Large intestine (tissue), 3 donors: Measurements from ENCODE around the gene DPP10. TPM values are rescaled to one million over a fixed set of nuclear protein-coding genes. Genes with fewer than 3 reads are reported as not detected.

Experiments used
- DNase-seq, 2 donors: peaks; one replicate each; pipeline versions ENCODE4 v3.0.0 to v3.0.0-alpha.2; 2013
- H3K27ac ChIP-seq: one replicate; pipeline ENCODE4 v1.5.1; 2013; ENCODE audit warnings: low read length
- H3K27me3 ChIP-seq: 2 replicates; pipeline ENCODE4 v1.6.1; 2013; ENCODE audit warnings: low read length; ENCODE audit not compliant: control insufficient read depth, insufficient read depth
- H3K36me3 ChIP-seq: 2 replicates; pipeline ENCODE4 v1.6.1; 2013; ENCODE audit warnings: low read length; ENCODE audit not compliant: control insufficient read depth, insufficient read depth
- H3K4me1 ChIP-seq: one replicate; pipeline ENCODE4 v1.6.1; 2013; ENCODE audit warnings: low read length; ENCODE audit not compliant: control insufficient read depth, insufficient read depth
- H3K4me3 ChIP-seq: one replicate; pipeline ENCODE4 v1.5.1; 2013; ENCODE audit warnings: low read length
- H3K9me3 ChIP-seq: one replicate; pipeline ENCODE4 v1.6.1; 2013; ENCODE audit warnings: mild to moderate bottlenecking, low read depth, low read length, moderate library complexity; ENCODE audit not compliant: control insufficient read depth
- WGBS: methylation state at CpG from one replicate; pipeline ENCODE4 v1.1.5; 2013; ENCODE audit warnings: low lambda C conversion rate; ENCODE audit not compliant: insufficient coverage; 5-methylcytosine and 5-hydroxymethylcytosine counted together
- polyA plus RNA-seq: library from polyadenylated mRNA; unstranded; fragments of 120-200 nt; gene quantifications from one replicate; pipeline ENCODE4 v1.2.1, GENCODE V29; 2013

The DPP10 gene
- polyA plus RNA-seq, 1 donor, result 17.3 TPM

- Histone ChIP-seq H3K36me3 (no peaks in the 10 kb centered on the region), H3K9me3 (no peaks in the 10 kb centered on the region), H3K4me1 (no peaks in the 10 kb centered on the region), H3K4me3 (no peak overlapping the region), H3K27ac (no peak overlapping the region), H3K27me3 (no peaks in the 10 kb centered on the region)
- WGBS, result 83% methylated on average over 1 of the region's 2 CpGs
- no peak for DNase-seq
These were observed 199.8 kb downstream of the DPP10 start for GRCh38 chr2:114642166-114642770.

GRCh38 chr2:114642988-114643553 is 200.6 kb downstream of the DPP10 start:
- WGBS, result no CpG with 5 or more reads among the region's 2 CpGs
- Histone ChIP-seq H3K4me1 (no peaks in the 10 kb centered on the region), H3K27me3 (no peaks in the 10 kb centered on the region), H3K27ac (no peak overlapping the region), H3K4me3 (no peak overlapping the region), H3K9me3 (no peaks in the 10 kb centered on the region), H3K36me3 (no peaks in the 10 kb centered on the region)
- DNase-seq, result no peak

GRCh38 chr2:114651933-114652332 is 209.5 kb downstream of the DPP10 start:
- 100% methylated on average over 1 of the region's 4 CpGs for WGBS

GRCh38 chr2:114659880-114660279 is 217.4 kb downstream of the DPP10 start:
- no peak for DNase-seq
- 60% methylated on average over 1 of the region's 2 CpGs for WGBS
- peaks cover 7% of the 10 kb centered on the region for H3K9me3 ChIP-seq
- no peak overlapping the region for H3K4me3 ChIP-seq
- no peaks in the 10 kb centered on the region for H3K36me3 ChIP-seq
- H3K4me1 ChIP-seq, result peaks cover 2% of the 10 kb centered on the region
- H3K27me3 ChIP-seq, result peaks cover 7% of the 10 kb centered on the region
- no peak overlapping the region for H3K27ac ChIP-seq

More at GRCh38 chr2:114651933-114652332, 209.5 kb downstream of the DPP10 start:
- Histone ChIP-seq H3K9me3 (no peaks in the 10 kb centered on the region), H3K36me3 (no peaks in the 10 kb centered on the region), H3K4me1 (no peaks in the 10 kb centered on the region), H3K27ac (no peak overlapping the region), H3K27me3 (peaks cover 2% of the 10 kb centered on the region), H3K4me3 (no peak overlapping the region)
- DNase-seq, result no peak

- Histone ChIP-seq H3K36me3 (no peaks in the 10 kb centered on the region), H3K9me3 (peaks cover 7% of the 10 kb centered on the region), H3K4me1 (peaks cover 2% of the 10 kb centered on the region), H3K27me3 (peaks cover 10% of the 10 kb centered on the region), H3K27ac (no peak overlapping the region), H3K4me3 (peak overlapping the region; percentile 74)
- WGBS, result no CpG with 5 or more reads among the region's 67 CpGs
- peak; percentile 3 to 55 for DNase-seq
These were observed 219.8 kb downstream of the DPP10 start for GRCh38 chr2:114661971-114662939.

- no peaks in the 10 kb centered on the region for H3K4me1 ChIP-seq
- DNase-seq, result no peak
These were observed 226.0 kb downstream of the DPP10 start for GRCh38 chr2:114668415-114668814.

GRCh38 chr2:114683251-114683650 is 240.8 kb downstream of the DPP10 start:
- Histone ChIP-seq H3K9me3 (peaks cover 2% of the 10 kb centered on the region), H3K36me3 (no peaks in the 10 kb centered on the region), H3K27ac (no peak overlapping the region), H3K27me3 (peaks cover 7% of the 10 kb centered on the region), H3K4me1 (no peaks in the 10 kb centered on the region), H3K4me3 (no peak overlapping the region)
- no CpG with 5 or more reads among the region's 1 CpG for WGBS
- no peak for DNase-seq

More at GRCh38 chr2:114668415-114668814, 226.0 kb downstream of the DPP10 start:
- peaks cover 4% of the 10 kb centered on the region for H3K27me3 ChIP-seq
- no peaks in the 10 kb centered on the region for H3K36me3 ChIP-seq
- no peaks in the 10 kb centered on the region for H3K9me3 ChIP-seq
- no peak overlapping the region for H3K27ac ChIP-seq
- H3K4me3 ChIP-seq, result no peak overlapping the region

- no peak for DNase-seq
- WGBS, result no CpG with 5 or more reads among the region's 3 CpGs
- H3K27me3 ChIP-seq, result peaks cover 7% of the 10 kb centered on the region
These were observed 242.0 kb downstream of the DPP10 start for GRCh38 chr2:114684403-114684802.

GRCh38 chr2:114685102-114685501 is 242.7 kb downstream of the DPP10 start:
- Histone ChIP-seq H3K27ac (no peak overlapping the region), H3K4me3 (no peak overlapping the region), H3K36me3 (no peaks in the 10 kb centered on the region), H3K27me3 (peaks cover 7% of the 10 kb centered on the region), H3K4me1 (no peaks in the 10 kb centered on the region), H3K9me3 (peaks cover 2% of the 10 kb centered on the region)
- WGBS, result 89% methylated on average over 3 of the region's 3 CpGs
- DNase-seq, result no peak

More at GRCh38 chr2:114684403-114684802, 242.0 kb downstream of the DPP10 start:
- H3K36me3 ChIP-seq, result no peaks in the 10 kb centered on the region
- no peak overlapping the region for H3K4me3 ChIP-seq
- H3K27ac ChIP-seq, result no peak overlapping the region
- peaks cover 2% of the 10 kb centered on the region for H3K9me3 ChIP-seq
- H3K4me1 ChIP-seq, result no peaks in the 10 kb centered on the region

GRCh38 chr2:114688241-114688640 is 245.8 kb downstream of the DPP10 start:
- H3K4me1 ChIP-seq, result no peaks in the 10 kb centered on the region
- H3K4me3 ChIP-seq, result no peak overlapping the region
- peaks cover 2% of the 10 kb centered on the region for H3K9me3 ChIP-seq
- no peaks in the 10 kb centered on the region for H3K36me3 ChIP-seq
- DNase-seq, result no peak
- H3K27me3 ChIP-seq, result peaks cover 7% of the 10 kb centered on the region
- no peak overlapping the region for H3K27ac ChIP-seq
